Central memory CD4-positive, alpha-beta T cell (primary cell): ENCODE data around the gene PER1.
"Not testable (repeated sequence)": the region's sequence is repeated elsewhere in the genome, so short reads cannot be mapped to it uniquely, and the experiment has no call there.

ENCODE experiments used
- DNase-seq: peaks from one replicate; pipeline ENCODE4 v3.0.0; 2022

The PER1 gene

DNA sequence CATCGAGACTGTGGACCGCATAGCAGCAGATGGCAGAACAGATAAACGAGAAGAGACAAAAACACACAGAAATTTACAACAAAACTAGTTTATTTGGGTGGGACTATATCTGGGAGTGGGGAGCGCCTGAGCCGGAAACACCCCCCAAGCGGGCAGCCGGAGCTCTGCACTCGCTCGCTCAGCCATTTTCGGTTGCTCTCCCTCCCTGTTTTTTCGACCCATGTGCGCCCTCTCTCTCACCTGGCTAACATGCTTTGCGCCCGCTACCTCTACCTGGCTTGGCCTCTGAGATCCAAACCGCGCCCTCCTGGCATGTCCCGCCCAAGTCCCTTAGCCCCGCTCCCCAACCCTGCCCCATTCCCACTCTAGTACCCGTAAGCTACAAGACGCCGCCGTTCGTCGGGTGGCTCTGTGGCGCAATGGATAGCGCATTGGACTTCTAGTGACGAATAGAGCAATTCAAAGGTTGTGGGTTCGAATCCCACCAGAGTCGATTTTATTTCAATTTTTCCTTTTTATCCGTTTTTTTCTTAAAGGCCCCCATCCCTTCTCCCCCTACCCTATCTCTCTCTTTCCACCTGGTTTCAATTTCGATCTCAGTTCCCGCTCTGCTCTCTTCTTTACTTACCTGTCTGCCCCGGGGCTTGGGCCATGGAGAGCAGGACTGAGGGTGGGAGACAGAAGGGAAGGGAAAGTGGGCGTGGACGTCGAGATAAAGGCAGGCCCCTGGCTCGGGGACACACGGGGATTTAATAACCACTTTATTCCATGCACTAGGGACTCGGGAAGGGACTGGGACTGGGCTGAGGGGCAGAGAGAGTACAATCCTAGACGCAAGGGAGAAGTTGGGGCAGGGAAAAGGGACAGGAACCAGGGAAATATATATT is 31.4 kb downstream of the PER1 start:
- DNase-seq = no peak

DNA sequence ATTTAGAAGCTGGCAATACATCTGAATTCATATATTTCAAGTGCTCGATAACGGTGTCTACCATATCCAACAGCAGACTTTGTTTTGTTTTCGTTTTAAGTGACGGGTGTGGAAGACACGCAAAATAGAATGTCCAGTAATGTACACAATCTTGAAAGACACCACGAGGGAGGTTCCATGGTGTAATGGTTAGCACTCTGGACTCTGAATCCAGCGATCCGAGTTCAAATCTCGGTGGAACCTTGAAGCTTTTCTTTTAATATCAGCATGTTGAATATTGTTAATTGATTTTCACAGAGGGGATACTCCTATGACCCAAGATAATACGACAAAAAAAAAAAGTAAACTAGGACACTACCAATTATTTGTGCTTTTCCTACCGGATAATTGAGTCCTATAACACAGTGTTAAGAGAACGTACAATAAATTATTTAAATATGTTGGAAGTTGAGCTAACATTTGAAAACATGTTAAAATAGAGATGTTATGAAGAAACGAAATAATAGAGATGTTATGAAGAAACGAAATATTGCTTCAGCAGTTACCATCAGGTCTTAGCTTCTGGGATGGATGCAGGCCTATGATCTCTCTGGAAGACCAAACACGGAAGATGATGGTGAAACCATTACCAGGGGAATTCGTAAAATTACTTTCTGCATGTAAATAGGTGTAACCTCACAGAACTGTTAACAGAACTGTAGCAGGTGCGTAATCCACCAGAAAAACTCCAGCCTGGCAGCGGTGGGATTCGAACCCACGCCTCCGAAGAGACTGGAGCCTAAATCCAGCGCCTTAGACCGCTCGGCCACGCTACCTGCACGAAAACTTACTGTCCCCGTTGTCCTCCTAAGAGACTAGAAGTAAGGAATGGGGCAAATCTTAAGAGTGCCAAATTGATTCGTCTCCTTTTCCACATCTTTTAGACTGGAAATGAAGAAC is 32.4 kb downstream of the PER1 start:
- DNase-seq = peak; percentile 91

DNA sequence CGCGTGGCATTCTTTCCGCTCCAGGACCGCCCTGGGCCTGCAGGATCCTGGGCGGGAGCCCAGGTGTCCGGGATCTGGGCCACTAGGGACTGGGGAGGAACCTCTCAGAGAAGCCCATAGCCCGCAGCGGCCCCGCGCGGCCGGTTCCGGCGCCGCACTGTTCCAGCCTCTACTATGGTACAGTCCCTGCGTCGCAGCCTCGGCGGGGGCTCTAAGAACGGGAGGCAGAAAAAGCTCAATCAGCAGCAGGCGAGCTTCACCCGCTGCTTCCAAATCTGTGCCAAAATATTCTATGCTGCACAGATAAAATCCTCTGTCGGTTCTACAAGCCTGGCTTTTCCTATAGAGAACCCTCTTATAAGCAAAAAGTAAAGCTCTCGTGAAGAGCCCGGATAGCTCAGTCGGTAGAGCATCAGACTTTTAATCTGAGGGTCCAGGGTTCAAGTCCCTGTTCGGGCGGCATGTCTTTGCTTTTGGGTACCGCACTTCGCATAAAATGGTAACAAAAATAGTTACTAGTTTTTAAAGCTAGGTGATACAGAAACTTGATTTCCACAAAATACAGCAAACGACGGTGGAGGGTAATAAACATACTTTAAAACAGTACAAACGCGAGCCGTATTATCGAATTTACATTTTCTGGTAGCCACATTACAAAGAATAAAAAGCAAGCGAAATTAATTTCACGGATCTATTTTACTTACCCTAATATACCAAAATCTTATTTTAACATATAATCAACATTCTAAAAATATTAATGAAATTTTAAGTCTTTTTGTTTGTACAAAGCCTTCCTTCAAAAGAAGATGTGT is 33.2 kb downstream of the PER1 start:
- DNase-seq = peak; percentile 87

DNA sequence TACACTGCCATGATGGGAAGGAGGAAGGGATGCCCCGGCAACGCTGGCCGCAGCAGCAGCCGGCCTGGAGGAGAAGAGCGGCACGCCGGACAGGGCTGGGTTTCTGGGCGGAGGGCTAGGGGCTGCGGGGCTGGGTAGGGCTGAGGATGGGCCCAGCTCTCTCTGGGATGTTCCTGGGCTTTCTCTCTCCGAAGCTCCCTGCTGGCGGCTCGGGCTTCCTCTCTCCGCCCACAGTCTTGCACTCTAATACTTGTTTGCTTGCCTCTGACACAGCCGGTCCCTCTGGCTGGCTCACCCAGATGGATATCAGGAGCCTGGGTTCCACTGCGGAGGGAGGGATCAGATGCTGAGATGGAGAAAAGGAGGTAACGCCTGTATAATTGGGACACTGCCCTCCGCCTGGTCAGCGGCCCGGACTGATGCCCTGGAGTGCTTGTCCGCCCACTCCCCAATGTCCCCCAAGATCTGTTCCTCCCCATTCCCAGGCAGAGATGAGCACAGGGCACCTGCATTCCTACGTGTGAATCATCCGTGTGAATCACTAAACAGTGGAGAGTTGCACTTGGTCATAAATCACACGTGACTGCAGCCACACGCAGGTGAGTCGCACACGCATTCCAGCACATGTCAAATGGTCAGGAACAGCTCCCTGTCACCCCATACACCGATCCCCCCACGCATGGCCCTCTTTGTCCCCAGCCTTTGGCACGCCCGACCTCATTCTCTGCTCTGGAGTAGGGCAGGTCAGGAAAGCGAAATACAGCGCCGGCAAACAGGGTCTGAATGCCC is 34.0 kb downstream of the PER1 start, which contains the start of gene ALOXE3:
Gene ALOXE3, minus strand, starts transcription at position 535 of the 789 bp plus-strand sequence. Its CDS starts 524 bp downstream, at position 11.
- no peak for DNase-seq

DNA sequence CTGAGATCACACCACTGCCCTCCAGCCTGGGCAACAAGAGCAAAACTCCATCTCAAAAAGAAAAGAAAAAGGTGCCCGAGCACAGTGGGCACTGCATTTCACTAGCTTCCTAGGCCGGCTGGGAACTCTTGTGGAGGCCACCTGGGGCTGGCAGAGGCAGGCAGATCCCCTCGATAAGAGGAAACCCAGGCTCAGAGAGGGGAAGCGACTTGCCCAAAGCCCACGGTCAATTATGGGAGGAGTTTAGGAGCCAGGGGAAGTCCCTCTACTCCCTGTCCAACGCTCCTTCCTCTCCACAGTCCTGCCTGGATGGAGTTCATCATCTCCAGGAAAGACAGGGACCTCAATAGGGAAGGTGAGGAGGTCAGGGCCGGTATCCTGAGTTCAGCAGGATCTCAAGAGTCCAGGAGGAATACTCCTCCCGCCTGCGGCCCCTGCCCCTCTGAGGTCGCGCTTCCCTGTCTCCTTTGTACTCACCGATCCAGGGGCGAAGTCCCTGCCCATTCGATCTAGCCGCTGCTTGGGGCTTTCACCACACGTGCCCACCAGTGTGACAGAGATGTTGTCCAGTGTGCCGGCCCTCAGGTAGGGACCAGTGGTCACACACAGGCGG is 34.7 kb downstream of the PER1 start:
- DNase-seq = no peak

DNA sequence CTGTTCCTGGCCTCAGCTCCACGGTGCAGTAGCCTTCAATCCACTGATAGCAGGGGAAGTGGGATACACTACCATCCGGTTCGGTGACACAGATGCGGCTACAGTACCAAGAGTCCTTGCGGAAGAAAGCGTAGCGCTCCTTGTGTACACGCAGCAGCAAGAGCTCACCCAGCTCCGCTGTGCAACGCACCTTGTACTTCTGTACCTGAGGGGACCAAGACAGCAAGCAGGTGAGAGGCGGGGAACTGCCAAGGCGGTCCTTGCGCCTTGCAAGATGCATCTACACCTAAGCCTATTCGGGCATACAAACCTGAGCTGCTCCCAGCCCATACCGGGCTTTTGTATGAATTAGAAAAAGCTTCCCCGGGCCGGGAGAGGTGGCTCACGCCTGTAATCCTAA is 35.4 kb downstream of the PER1 start:
- DNase-seq = no peak

DNA sequence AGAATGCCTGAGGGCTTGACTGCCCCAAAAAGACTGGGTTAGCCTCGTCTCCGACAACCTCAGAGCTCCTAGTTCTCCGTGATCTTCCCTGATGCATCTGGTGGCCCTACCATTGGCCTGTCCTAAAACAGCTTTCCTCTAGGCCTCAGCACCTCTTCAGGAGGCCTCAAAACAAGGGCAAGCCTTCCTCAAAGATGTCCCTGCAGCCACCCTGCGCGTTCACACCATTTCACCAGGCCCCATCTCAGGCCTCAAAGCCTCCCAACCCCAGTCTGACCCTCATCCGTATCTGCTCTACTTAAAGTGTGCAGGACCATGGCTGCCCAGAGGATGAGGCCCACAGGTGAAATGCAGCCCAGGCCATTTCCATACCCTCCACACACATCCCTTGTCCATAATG is 41.3 kb downstream of the PER1 start:
- no peak for DNase-seq

DNA sequence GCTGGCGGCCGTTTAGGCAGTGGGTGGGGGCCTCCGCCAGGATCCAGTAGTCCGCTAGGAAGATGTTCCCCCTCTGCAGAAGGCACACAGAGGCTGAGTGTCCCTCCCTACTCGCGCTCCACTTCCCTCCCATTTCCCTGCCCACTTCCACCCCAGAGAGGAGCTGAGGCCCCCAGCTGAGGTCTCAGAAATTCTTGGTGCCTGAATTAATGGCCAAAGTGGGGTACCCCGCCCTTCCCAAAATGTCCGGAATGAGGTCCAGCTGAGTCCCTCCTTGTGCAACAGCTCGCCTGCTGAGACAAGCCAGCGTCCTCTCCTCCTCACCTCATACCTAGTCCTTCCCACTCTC is 41.8 kb downstream of the PER1 start:
- no peak for DNase-seq

DNA sequence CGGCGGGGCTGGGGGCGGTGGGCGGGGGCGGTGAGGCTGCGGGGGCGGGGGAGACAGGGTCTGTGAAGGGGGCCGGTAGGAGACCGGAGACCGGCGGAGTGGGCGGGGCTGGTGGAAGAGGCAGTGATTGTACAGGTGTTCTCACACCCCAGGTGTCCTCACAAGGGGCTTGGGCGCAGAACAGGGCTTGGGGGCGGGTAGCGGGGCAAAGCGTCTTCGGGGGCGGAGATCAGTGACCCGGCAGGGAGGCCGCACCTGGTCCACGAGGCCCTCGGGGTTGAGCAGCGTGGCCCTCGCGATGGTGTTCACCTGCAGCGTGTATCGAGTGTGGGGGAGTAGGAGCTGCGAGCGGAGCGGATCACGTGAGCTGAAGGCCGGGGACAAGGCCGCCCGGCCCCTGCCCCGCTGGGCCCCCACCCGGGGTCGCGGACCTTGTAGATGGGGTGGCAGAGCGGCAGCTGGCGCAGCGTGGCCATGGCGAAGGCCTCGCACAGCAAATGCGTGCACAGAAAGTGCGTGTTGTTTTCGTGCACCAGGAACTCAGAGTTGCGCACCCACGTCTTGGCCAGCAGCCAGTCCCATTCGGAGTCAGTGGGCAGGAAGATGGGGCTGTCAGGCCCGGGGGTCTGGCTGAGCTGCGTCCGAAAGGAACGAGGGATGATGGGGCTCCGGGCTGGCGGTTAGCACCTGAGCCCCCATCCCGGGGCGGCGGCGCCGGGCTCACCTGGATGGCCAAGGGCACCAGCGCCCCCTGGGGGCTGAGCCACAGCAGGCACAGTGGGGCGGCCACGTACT is 42.3 kb downstream of the PER1 start:
- peak; percentile 77 for DNase-seq

DNA sequence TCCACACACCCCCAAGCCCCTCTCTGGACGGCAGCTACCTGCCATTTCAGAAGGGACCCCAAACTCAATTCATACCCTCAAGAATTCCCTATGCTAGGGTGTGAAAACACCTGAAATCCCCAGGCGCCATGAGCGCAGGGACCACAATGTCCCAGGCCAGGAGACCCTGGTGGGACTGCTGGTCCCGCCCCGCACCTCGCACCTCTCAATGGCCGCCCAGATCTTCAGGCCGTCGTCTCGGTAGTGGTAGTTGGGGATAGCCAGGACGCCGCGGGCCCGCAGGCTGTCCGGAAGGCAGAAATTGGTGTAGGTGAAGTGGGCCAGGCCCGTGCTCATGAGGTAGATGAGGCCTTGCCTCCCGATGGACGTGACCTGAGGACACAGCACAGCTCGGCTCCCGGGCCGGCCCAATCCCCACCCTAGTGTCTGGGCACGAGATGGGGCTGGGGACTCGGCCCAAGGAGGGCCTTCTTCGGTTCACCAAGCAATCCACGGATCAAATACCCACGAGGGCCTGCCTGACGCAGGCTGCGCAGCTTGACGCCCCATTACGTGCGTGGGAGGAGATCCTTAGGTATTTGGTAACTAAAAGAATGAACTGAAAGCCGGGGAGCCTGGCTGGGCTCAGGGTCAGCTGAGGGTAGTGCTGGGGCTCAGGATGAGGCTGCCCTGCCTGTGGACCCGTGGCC is 43.1 kb downstream of the PER1 start:
- DNase-seq = no peak

DNA sequence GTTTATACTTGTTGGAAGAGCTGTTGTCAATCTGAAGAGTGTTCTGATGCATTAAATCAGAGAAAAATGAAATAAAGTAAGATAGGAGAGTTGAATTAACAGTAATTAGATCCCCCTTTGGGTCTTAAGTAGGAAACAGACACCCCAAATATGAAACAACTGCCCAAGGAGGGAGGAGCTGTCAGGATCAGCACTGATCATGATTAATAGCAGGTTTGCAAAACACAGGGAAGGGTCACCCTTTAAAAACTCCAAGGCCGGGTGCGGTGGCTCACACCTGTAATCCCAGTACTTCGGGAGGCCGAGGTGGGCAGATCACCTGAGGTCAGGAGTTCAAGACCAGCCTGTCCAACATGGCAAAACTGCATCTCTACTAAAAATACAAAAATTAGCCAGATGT is 45.2 kb downstream of the PER1 start:
- DNase-seq = not testable (repeated sequence)

DNA sequence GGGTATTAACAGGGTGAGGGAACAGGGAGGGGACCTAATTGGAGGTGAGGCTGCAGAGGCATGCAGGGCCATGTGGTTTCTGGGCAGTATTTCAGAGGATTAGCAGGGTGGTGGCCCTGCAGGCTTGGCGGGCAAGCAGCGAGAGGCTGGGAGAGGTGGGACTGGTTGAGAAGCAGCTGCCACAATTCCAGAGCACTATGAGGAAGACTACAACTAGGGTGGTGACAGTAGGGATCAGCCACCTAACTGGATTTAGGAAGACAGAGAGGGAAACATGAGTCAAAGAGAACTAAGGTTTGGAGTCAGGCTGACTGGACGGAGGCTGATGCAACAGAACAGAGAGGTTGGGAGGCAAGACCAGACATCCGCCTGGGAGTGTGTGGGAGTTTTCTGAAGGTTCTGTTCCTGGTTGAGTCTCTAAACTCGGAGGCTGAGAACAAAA is 46.2 kb downstream of the PER1 start:
- DNase-seq = no peak

DNA sequence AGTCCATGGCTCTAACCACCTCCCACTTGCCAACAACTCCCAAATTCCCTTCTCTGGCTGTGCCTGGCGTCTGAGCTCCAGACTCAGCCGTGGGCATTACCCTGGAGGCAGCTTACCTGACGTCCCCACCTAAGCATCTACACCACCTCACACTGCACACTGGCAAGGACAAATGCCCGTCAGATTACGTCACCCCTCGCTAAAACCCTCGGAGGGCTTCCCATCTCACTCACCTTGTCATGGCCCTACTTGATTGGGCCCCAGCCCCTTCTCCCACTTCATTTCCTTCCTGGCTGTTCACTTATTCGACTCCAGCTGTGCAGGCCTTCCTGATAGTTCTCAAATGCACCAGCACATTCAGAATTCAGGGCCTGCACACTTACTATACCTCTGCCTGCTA is 47.3 kb downstream of the PER1 start:
- no peak for DNase-seq

DNA sequence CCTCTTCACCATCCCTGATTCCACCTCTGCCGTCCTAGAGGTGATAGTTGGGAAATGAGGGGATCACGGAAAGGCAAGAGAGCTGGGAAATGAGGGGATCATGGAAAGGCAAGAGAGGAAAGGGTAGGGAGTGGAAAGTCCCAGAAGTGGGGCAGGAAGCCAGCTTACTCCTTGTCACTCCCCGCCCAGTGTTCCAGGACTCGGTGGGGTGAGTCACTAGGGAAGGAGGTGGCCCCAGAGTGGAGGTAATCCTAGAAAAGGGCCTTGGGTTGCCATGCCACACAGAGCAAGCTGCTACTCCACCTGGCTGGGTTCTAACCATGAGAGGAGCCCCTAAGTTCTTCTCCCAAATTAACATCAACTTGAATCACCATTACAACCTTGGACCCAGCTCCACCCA is 48.7 kb downstream of the PER1 start:
- no peak for DNase-seq

DNA sequence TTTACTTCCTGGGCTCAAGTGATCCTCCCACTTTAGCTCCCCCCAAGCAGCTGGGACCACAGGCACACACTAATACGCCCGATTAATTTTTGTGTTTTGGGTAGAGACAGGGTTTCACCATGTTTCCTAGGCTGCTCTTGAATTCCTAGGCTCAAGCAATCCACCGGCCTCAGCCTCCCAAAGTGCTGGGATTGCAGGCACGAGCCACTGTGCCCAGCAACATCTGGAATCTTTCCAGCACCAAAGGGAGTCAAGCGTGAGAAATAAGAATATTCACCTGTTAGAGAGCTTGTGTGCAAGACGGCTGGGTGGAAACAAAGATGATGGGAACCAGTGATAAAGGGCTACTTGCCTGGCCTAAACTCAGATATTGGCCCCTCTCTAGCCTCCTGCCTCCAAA is 50.5 kb downstream of the PER1 start:
- no peak for DNase-seq

DNA sequence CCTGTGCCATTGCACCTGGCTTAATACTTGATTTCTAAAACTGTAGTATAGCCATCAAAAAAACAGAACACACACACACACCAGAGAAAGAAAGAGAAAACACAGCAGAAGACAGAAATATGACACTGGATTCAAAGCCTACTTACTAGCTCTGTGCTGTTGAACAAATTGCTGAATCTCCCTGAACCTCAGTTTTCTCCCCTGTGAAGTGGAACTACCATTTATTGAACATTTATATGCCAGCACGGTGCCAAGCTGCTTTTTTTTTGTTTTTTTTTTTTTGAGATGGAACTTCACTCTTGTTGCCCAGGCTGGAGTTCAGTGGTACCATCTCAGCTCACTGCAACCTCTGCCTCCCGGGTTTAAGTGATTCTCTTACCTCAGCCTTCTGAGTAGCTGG is 51.4 kb downstream of the PER1 start:
- no peak for DNase-seq

DNA sequence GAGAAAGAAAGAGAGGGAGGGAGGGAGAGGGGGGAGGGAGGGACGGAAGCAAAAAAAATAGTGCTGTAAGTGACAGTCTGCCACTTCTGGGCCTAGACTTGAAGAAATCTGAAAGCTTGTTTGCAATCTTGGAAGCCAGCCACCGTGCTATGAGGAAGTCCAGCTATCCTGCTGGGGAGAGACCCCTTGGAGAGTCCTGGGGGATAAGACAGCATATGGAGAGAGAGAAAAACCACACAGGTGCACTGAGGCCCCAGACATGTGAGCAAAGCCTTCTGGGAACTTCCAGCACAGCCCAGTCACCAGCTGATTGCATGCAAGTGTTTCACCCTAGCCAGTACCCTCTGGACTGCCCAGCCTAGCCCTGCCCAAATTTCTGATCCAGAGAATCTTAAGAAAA is 52.1 kb downstream of the PER1 start:
- no peak for DNase-seq

DNA sequence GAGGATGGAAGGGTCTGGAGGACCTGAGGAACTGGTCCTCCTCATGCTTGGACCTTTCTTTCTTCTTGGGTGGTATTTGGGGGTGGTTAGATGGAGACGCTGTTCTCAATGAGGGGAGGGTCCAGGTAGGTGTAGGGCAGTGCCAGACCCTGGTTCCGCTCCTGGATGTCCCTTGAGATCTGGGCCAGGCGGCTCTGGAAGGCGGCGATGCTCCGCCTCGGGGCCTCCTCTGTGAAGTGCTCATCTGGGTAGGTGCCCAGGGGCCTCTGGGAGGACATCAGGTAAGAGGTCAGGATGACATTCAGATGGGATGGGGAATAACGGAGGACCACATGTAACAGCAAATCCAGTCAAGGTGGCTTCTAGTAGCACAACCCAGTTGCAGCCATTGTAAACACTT is 55.7 kb downstream of the PER1 start:
- no peak for DNase-seq

DNA sequence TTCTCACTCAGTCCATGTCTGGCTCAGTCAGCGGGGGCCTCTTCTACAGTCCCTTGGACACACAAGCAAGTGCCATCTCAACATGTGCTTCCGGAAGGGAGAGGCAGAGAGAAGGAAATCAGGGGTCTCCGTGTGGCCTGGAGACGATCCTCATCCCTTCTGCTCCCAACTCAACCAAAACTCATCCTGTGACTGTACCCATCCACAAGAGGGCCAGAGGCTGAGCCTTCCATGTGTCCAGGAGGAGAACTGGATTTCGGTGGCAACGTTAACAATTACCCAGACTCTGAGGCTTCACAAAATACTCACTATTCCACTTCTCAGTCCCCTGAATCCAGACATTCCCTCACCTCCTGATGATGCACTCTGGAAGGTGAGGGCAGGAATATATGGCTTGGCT is 56.8 kb downstream of the PER1 start:
- no peak for DNase-seq
